Keratinocyte (primary cell): Measurements from ENCODE around the gene MUTYH. TPM values are rescaled to one million over a fixed set of nuclear protein-coding genes. Genes with fewer than 3 reads are reported as not detected.

Source experiments
- DNase-seq: peaks from one replicate; pipeline ENCODE4 v3.0.0-alpha.2; 2011; ENCODE audit warnings: low read depth, missing footprints, low spot score
- FAIRE-seq: peaks from 2 replicates; lab custom pipeline; 2011; peaks lifted over from hg19 to GRCh38; lab: Jason Lieb, UNC
- H2AFZ ChIP-seq: 2 replicates; pipeline ENCODE4 v1.6.0; 2012; ENCODE audit warnings: low read length, control low read depth, inconsistent platforms; ENCODE audit not compliant: control insufficient read depth
- H3K27ac ChIP-seq: 2 replicates; pipeline ENCODE4 v1.5.1; 2011; ENCODE audit warnings: low read length; ENCODE audit not compliant: control insufficient read depth, insufficient read depth
- H3K27me3 ChIP-seq: 3 replicates; pipeline ENCODE4 v1.6.0; 2011; ENCODE audit warnings: low read length; ENCODE audit not compliant: control insufficient read depth, insufficient read depth; ENCODE audit errors: extremely low read depth
- H3K36me3 ChIP-seq, 2 experiments: 2 replicates in 1 of 2; 3 replicates in 1 of 2; pipeline ENCODE4 v1.5.1; 2011; ENCODE audit warnings: low read length in 2 of 2, mild to moderate bottlenecking in 1 of 2; ENCODE audit not compliant: control insufficient read depth in 2 of 2, insufficient read depth in 2 of 2; ENCODE audit errors: extremely low read depth in 1 of 2
- H3K4me1 ChIP-seq: 3 replicates; pipeline ENCODE4 v1.5.1; 2011; ENCODE audit warnings: low read length; ENCODE audit not compliant: control insufficient read depth, insufficient read depth; ENCODE audit errors: extremely low read depth
- H3K4me2 ChIP-seq: 3 replicates; pipeline ENCODE4 v1.6.0; 2011; ENCODE audit warnings: low read depth, low read length; ENCODE audit not compliant: control insufficient read depth, insufficient read depth; ENCODE audit errors: extremely low read depth
- H3K4me3 ChIP-seq, 3 experiments: fragments of 200-600 bp in 1 of 3; sonication (generic) in 1 of 3; 2 replicates in 2 of 3; 3 replicates in 1 of 3; pipeline ENCODE4 v1.5.1; 2011 to 2016; ENCODE audit warnings: low read length in 3 of 3, mild to moderate bottlenecking in 3 of 3, control low read depth in 2 of 3, inconsistent platforms in 1 of 3, low read depth in 1 of 3, mixed read lengths in 1 of 3, mixed run types in 1 of 3, moderate library complexity in 1 of 3; ENCODE audit not compliant: control insufficient read depth in 2 of 3, insufficient read depth in 2 of 3; ENCODE audit errors: extremely low read depth in 1 of 3
- H3K79me2 ChIP-seq: 2 replicates; pipeline ENCODE4 v1.6.0; 2012; ENCODE audit warnings: low read length; ENCODE audit not compliant: control insufficient read depth, insufficient read depth
- H3K9ac ChIP-seq: 3 replicates; pipeline ENCODE4 v1.6.0; 2011; ENCODE audit warnings: low read length; ENCODE audit not compliant: control insufficient read depth, insufficient read depth; ENCODE audit errors: extremely low read depth
- H3K9me1 ChIP-seq: 3 replicates; pipeline ENCODE4 v1.6.0; 2011; ENCODE audit warnings: low read length; ENCODE audit not compliant: control insufficient read depth, insufficient read depth; ENCODE audit errors: extremely low read depth
- H3K9me3 ChIP-seq: 2 replicates; pipeline ENCODE4 v1.5.1; 2012; ENCODE audit warnings: low read depth, low read length; ENCODE audit not compliant: control insufficient read depth
- H4K20me1 ChIP-seq: 3 replicates; pipeline ENCODE4 v1.6.0; 2011; ENCODE audit warnings: low read length; ENCODE audit not compliant: control insufficient read depth, insufficient read depth; ENCODE audit errors: extremely low read depth
- EZH2 ChIP-seq: IDR thresholded peaks from one replicate; pipeline ENCODE4 v1.6.1; 2012; ENCODE audit warnings: inconsistent platforms, mild to moderate bottlenecking, low read length, moderate library complexity
- dilution Hi-C: fragments of 300-500 bp; cut with MboI; formaldehyde crosslinking; loops from one replicate; pipeline ENCODE4 v1.7.0; 2020; ENCODE audit warnings: low sequenced_read_pairs; ENCODE audit not compliant: extremely low pct_ligation_motif_present
- polyA plus RNA-seq, 5 experiments: library from polyadenylated mRNA; depleted of rRNA in 3 of 5; stranded (reverse) in 3 of 5; stranded (forward) in 1 of 5; unstranded in 1 of 5; fragments of >200 nt; gene quantifications; 1 replicate in 1 of 5; 2 replicates in 3 of 5; 3 replicates in 1 of 5; pipeline versions ENCODE4 v1.2.1 to v1.2.3, GENCODE V29; 2011 to 2012; ENCODE audit warnings: missing spikeins in 2 of 5, low read depth in 1 of 5, low replicate concordance in 1 of 5
- TF ChIP-seq, protein P1 (sequence below), 3 experiments: IDR thresholded peaks in 1 of 3; conservative IDR thresholded peaks in 1 of 3; optimal IDR thresholded peaks in 1 of 3; 2 replicates in 2 of 3; 3 replicates in 1 of 3; pipeline versions ENCODE3 to v1.5.1; 2011; ENCODE audit warnings: low read length in 3 of 3, mild to moderate bottlenecking in 3 of 3, moderate library complexity in 2 of 3, control low read depth in 1 of 3, inconsistent platforms in 1 of 3; ENCODE audit not compliant: insufficient read depth in 2 of 3; ENCODE audit errors: extremely low read depth in 1 of 3

MUTYH gene
- polyA plus RNA-seq, 1 donor (not counting 4 experiments of a cell fraction or from before 2014, with no cell fraction given), result 10.0 TPM

DNA sequence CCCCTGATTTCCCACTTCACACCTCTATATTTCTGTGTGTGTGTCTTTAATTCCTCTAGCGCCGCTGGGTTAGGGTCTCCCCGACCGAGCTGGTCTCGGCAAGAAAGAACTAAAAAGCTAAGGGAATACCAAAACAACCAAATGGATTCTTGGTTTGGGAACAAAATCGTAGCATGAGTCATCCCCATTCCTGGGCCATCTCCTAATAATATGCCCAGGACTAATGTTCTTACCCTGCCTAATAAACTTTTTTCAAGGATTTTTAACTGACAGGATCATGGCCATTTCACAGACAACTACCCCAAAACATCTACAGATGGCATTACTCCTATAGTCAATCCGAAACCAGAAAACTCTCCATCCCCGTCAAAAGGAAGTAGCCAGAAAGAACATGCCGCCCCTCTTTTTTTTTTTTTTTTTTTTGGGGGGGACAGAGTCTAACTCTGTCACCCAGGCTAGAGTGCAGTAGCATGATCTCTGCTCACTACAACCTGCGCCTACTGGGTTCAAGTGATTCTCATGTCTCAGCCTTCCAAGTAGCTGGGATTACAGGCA is 17.7 kb downstream of the MUTYH start:
- Histone ChIP-seq H3K4me2 (no peak overlapping the region), H3K27me3 (peaks cover 7% of the 10 kb centered on the region), H3K4me3 (no peak overlapping the region), H2AFZ (no peak overlapping the region), H3K9ac (no peak overlapping the region), H3K9me1 (no peaks in the 10 kb centered on the region), H3K36me3 (no peaks in the 10 kb centered on the region), H4K20me1 (no peaks in the 10 kb centered on the region), H3K9me3 (no peaks in the 10 kb centered on the region), H3K4me1 (peaks cover 5% of the 10 kb centered on the region), H3K79me2 (no peaks in the 10 kb centered on the region), H3K27ac (no peak overlapping the region)
- TF ChIP-seq, protein P1, sequence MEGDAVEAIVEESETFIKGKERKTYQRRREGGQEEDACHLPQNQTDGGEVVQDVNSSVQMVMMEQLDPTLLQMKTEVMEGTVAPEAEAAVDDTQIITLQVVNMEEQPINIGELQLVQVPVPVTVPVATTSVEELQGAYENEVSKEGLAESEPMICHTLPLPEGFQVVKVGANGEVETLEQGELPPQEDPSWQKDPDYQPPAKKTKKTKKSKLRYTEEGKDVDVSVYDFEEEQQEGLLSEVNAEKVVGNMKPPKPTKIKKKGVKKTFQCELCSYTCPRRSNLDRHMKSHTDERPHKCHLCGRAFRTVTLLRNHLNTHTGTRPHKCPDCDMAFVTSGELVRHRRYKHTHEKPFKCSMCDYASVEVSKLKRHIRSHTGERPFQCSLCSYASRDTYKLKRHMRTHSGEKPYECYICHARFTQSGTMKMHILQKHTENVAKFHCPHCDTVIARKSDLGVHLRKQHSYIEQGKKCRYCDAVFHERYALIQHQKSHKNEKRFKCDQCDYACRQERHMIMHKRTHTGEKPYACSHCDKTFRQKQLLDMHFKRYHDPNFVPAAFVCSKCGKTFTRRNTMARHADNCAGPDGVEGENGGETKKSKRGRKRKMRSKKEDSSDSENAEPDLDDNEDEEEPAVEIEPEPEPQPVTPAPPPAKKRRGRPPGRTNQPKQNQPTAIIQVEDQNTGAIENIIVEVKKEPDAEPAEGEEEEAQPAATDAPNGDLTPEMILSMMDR (optimal IDR thresholded peaks at IDR 0.05 in 1 of 3, IDR thresholded peaks at IDR 0.05 in 1 of 3, conservative IDR thresholded peaks at IDR 0.05 in 1 of 3; ENCODE audit: extremely low read depth in 1 of 3, insufficient read depth in 2 of 3, low read length in 3 of 3), result no peak
- TF ChIP-seq EZH2, result no peak
- DNase-seq (no peak), FAIRE-seq (no peak)
- dilution Hi-C loops, result no loop called here

DNA sequence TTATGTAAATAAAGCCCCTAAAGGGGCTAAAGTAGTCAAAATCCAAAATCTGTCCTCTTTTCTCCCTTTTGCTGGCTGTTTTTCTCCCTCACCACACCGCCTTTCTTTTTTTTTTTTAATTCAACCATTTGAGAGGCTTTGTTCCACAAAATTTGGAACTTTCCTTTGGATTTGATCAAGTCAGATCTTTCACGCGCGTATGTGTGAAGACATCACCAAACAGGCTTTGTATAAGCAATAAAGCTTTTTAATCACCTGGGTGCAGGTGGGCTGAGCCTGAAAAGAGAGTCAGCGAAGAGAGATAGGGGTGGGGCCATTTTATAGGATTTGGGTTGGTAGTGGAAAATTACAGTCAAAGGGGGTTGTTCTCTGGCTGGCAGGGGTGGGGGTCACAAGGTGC is 18.8 kb downstream of the MUTYH start:
- Histone ChIP-seq H3K27ac (no peak overlapping the region), H3K9me3 (no peaks in the 10 kb centered on the region), H3K79me2 (no peaks in the 10 kb centered on the region), H3K4me2 (no peak overlapping the region), H3K27me3 (no peaks in the 10 kb centered on the region), H3K4me3 (no peak overlapping the region), H3K36me3 (no peaks in the 10 kb centered on the region), H2AFZ (no peak overlapping the region), H3K4me1 (no peaks in the 10 kb centered on the region), H3K9me1 (no peaks in the 10 kb centered on the region), H3K9ac (no peak overlapping the region), H4K20me1 (no peaks in the 10 kb centered on the region)
- dilution Hi-C loops, result no loop called here
- TF ChIP-seq, protein P1 (optimal IDR thresholded peaks at IDR 0.05 in 1 of 3, IDR thresholded peaks at IDR 0.05 in 1 of 3, conservative IDR thresholded peaks at IDR 0.05 in 1 of 3; ENCODE audit: extremely low read depth in 1 of 3, insufficient read depth in 2 of 3, low read length in 3 of 3), result no peak
- TF ChIP-seq EZH2, result no peak
- DNase-seq (no peak), FAIRE-seq (no peak)
